Ovary (tissue), 9 donors: ENCODE results near the gene LIPC. TPM values are rescaled to one million over a fixed set of nuclear protein-coding genes. Genes with fewer than 3 reads are reported as not detected.

Experiments used
- DNase-seq, 5 donors: peaks; one replicate each; pipeline ENCODE4 v3.0.0-alpha.2; 2019 to 2020
- H3K27ac ChIP-seq, 2 donors: fragments of 200-600 bp; one replicate each; pipeline versions ENCODE4 v1.5.1 to v1.8.0; 2019 to 2022
- H3K27me3 ChIP-seq: fragments of 200-600 bp; one replicate; pipeline ENCODE4 v1.8.0; 2022
- H3K36me3 ChIP-seq: fragments of 200-600 bp; sonication (generic); one replicate; pipeline ENCODE4 v1.5.1; 2019
- H3K4me1 ChIP-seq: one replicate; pipeline ENCODE4 v1.8.1; 2013; ENCODE audit warnings: mild to moderate bottlenecking, moderate library complexity; ENCODE audit not compliant: insufficient read depth
- H3K4me3 ChIP-seq: fragments of 200-600 bp; sonication (generic); one replicate; pipeline ENCODE4 v1.5.1; 2017
- H3K9me3 ChIP-seq, 2 donors: fragments of 200-600 bp in 1 of 2; sonication (generic) in 1 of 2; one replicate each; pipeline versions ENCODE4 v1.5.1 to v1.8.1; 2013 to 2019; ENCODE audit warnings: mild to moderate bottlenecking in 1 of 2, moderate library complexity in 1 of 2
- EP300 ChIP-seq: sonication (generic); formaldehyde crosslinking; IDR thresholded peaks from one replicate; pipeline ENCODE4 v1.6.1; 2017; ENCODE audit warnings: antibody characterized with exemption
- POLR2A ChIP-seq: fragments of 450-650 bp; IDR thresholded peaks from one replicate; pipeline ENCODE4 v1.6.1; 2017; ENCODE audit warnings: antibody characterized with exemption, mild to moderate bottlenecking, moderate library complexity
- WGBS, 3 donors: extraction: QIAGEN DNeasy Blood & Tissue Kit in 1 of 3; methylation state at CpG; one replicate each; pipeline versions ENCODE4 v1.1.5 to v1.1.7; 2013 to 2017; 5-methylcytosine and 5-hydroxymethylcytosine counted together
- intact Hi-C, 4 donors: fragments of 100-400 bp; cut with DNase I; formaldehyde crosslinking; loops; one replicate each; pipeline versions ENCODE4 v1.11.0 to v1.15.1; 2022 to 2023
- polyA plus RNA-seq, 2 donors: library from polyadenylated mRNA; stranded (reverse); fragments of 200-250 nt in 1 of 2; fragments of 350-450 nt in 1 of 2; fragmentation: Illumina TruSeq in 1 of 2; extraction: RNeasy Lipid Tissue Mini Kit (QIAGEN cat#74804) in 1 of 2; gene quantifications; one replicate each; pipeline ENCODE4 v1.2.3, GENCODE V29; 2013 to 2014
- total RNA-seq, 7 donors: library from RNA; depleted of rRNA in 2 of 7; stranded (reverse); fragments of >200 nt in 2 of 7; fragmentation: NEBNext Ultra II Directional in 3 of 7; extraction: Animal tissue kit (Norgen Biotek cat#: 25700) in 3 of 7; gene quantifications; one replicate each; pipeline versions ENCODE4 v1.1.0 to v1.2.4, GENCODE V29; 2016 to 2023
- TF ChIP-seq, protein P1 (sequence below), 3 donors: fragments of 450-650 bp in 2 of 3; fragments of 200-600 bp in 1 of 3; IDR thresholded peaks; one replicate each; pipeline versions ENCODE4 v1.5.1 to v1.8.0; 2016 to 2022; ENCODE audit warnings: antibody characterized with exemption in 3 of 3, mild to moderate bottlenecking in 1 of 3
- donor health status: DM: no; HTN: no; CAD: no; lungs with moderate emphysema.
- donor health status: DM: no; HTN: no; CAD: no.
- donor health status: Bipolar disorder and iron deficiency.
- donor health status: DM: yes; HTN: yes; CAD: no.
- donor health status: DM: no; HTN: no; CAD: no.
- donor health status: DM: yes; HTN: yes; CAD: no.

LIPC gene
- total and polyA plus RNA-seq, 9 donors: 0.28 to 1.1 (median 0.72) TPM

DNA sequence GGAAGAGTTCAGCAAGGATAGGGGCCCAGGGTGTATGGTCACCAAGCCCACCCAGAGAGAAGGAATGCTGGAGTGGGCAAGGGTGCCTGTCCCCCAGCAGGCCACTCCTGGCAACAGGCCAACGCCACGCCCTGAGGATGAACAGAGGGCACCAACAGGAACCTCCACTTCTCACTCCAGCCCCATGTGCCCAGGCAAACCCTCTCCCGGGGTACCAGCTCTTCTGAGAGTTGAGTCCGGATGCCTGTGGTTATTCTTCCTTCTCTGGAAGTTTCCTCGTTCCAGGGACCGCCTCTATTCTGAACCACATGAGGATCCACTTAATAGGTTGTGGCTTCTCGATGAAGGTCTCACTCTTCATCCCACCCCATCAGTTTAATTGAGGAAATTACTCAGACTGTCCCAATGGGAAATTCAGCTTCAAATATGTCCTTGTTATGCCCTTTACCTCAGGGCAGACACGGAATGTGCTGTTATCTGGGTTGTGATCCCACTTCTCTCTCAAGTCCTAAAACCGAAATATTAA lies 114.3 kb downstream of the LIPC start:
- 63 to 67% (median 67%) methylated on average over 9 of the region's 9 CpGs for WGBS, 3 donors
- TF ChIP-seq POLR2A: no peak
- TF ChIP-seq, protein P1, sequence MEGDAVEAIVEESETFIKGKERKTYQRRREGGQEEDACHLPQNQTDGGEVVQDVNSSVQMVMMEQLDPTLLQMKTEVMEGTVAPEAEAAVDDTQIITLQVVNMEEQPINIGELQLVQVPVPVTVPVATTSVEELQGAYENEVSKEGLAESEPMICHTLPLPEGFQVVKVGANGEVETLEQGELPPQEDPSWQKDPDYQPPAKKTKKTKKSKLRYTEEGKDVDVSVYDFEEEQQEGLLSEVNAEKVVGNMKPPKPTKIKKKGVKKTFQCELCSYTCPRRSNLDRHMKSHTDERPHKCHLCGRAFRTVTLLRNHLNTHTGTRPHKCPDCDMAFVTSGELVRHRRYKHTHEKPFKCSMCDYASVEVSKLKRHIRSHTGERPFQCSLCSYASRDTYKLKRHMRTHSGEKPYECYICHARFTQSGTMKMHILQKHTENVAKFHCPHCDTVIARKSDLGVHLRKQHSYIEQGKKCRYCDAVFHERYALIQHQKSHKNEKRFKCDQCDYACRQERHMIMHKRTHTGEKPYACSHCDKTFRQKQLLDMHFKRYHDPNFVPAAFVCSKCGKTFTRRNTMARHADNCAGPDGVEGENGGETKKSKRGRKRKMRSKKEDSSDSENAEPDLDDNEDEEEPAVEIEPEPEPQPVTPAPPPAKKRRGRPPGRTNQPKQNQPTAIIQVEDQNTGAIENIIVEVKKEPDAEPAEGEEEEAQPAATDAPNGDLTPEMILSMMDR (IDR thresholded peaks at IDR 0.05): no peak
- TF ChIP-seq EP300: no peak
- intact Hi-C loops: no loop called here
- peaks cover 1% of the 10 kb centered on the region for H3K4me1 ChIP-seq
- no peaks in the 10 kb centered on the region for H3K27me3 ChIP-seq
- no peak overlapping the region for H3K27ac ChIP-seq
- no peak overlapping the region for H3K4me3 ChIP-seq
- no peaks in the 10 kb centered on the region for H3K36me3 ChIP-seq
- DNase-seq: peak in 1 of 5 donors; percentile 57
- no peaks in the 10 kb centered on the region for H3K9me3 ChIP-seq

DNA sequence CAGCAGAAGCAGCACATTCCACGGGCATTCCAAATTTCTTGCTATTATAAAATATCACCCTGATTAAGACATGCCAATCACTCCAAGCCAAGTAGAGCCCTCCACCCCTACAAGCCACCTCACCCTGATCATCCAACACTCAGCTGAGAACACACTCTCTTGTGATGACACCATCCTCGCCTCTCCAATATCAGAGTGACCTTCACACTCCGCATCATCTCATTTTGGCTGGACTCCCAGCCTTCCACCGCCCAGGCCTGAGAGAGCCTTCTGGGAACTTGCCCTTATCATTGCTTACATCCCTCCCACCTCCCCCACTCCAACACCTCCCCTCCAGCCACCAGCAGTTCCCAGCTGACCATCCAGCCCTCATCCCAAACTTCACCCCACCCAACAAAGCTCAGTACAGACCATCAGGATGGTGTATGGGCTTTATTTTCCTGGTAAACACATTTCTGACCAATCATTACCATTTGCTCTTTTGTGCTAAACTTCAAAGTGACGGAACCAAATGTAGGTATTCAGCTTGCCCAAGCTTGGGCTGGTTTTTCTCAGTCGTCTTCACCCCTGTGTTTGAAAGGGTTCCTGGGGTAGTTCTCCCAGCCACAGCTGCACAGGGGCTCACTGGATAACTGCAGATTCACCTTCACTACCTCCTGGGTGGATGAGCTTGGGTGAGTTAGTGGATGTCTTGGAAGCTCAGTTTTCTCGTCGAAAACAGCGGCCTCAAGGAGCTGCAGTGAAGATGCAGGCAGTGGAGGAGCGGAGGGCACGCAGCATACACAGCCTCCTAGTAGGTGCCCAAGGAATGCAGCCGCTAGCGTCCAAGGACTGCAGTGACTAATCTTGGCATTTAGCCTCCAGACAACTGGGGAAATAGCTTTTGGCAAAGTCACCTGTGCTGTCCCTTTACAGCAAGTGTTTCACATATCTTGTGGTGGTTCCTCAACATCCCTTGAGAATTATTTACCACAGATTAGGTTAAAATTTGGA lies 115.1 kb downstream of the LIPC start:
- no peaks in the 10 kb centered on the region for H3K36me3 ChIP-seq
- DNase-seq: peak; percentile 64 to 77 (median 70)
- peaks cover 3% of the 10 kb centered on the region for H3K4me1 ChIP-seq
- H3K27me3 ChIP-seq: no peaks in the 10 kb centered on the region
- no peak overlapping the region for H3K27ac ChIP-seq
- intact Hi-C loops: no loop called here
- 42 to 54% (median 51%) methylated on average over 13 of the region's 13 CpGs for WGBS, 3 donors
- no peak overlapping the region for H3K4me3 ChIP-seq
- H3K9me3 ChIP-seq: no peaks in the 10 kb centered on the region
- TF ChIP-seq, protein P1 (IDR thresholded peaks at IDR 0.05): no peak
- no peak for TF ChIP-seq EP300
- TF ChIP-seq POLR2A: no peak

DNA sequence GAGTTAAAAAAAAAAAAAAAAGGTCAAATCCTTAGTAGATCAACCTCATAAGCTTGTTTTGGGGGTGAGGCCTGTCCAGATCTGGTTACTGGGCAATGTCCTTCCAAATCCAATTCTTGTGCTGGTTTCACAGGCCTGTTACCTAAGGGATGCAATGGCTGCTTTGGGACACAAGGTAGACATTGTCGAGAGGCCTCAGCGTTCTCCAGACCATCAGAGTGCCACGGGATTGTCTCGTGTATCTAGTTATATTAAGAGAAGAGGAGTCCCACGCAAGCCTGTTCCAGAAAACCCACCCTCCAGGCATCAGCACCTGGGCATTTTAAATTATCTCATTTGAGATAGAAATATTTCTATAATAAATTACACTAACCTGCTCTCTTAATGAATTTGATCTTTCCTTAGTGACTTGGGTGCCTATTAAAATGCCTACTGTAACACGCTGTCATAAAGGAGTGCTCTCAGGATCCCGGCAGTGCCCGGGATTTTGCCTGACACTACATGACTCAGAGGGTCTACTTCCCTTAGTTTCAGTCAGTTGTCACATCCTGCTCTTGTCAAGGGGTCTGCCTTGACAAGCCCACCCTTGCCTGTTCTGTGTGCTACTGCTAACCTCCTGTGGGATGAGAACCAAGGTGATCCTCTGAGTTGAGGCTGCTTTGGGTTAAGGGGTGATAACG lies 116.0 kb downstream of the LIPC start:
- no peak for DNase-seq
- no peaks in the 10 kb centered on the region for H3K36me3 ChIP-seq
- H3K27ac ChIP-seq: no peak overlapping the region
- WGBS, 3 donors: 92 to 99% (median 97%) methylated on average over 9 of the region's 9 CpGs
- H3K4me3 ChIP-seq: no peak overlapping the region
- TF ChIP-seq POLR2A: no peak
- TF ChIP-seq, protein P1 (IDR thresholded peaks at IDR 0.05): no peak
- no peak for TF ChIP-seq EP300
- intact Hi-C loops: no loop called here
- peaks cover 10% of the 10 kb centered on the region for H3K4me1 ChIP-seq
- H3K9me3 ChIP-seq: no peaks in the 10 kb centered on the region
- no peaks in the 10 kb centered on the region for H3K27me3 ChIP-seq

DNA sequence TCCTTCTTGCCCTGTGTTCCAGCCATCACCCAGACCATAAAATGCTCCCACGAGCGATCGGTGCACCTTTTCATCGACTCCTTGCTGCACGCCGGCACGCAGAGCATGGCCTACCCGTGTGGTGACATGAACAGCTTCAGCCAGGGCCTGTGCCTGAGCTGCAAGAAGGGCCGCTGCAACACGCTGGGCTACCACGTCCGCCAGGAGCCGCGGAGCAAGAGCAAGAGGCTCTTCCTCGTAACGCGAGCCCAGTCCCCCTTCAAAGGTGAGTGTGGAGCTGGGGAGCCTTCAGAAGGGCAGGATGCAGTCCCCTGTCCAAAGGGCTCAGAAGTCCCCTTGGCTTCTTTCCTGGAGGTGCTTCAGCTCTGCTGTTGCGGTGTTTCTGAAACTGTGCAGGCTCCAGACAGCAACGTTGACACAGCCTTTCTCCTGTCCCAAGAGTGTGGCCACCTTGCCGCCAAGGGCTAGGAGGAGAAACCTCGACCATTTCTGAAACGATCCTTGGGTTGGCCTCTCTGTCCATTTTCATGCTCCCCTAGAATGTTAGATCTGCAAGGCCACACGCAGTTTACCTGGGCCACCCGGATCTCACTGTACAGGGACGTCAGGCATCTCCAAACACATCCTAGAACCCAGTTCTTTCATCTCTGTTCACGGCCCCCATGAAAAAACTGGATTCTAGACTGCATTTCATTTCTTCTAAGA lies 116.7 kb downstream of the LIPC start:
- Histone ChIP-seq H3K4me3 (no peak overlapping the region), H3K36me3 (no peaks in the 10 kb centered on the region), H3K27ac (no peak overlapping the region), H3K27me3 (no peaks in the 10 kb centered on the region), H3K9me3 (no peaks in the 10 kb centered on the region), H3K4me1 (peaks cover 10% of the 10 kb centered on the region)
- WGBS, 3 donors: 92 to 97% (median 93%) methylated on average over 25 to 26 of the region's 26 CpGs
- intact Hi-C loops: no loop called here
- TF ChIP-seq EP300: no peak
- no peak for DNase-seq
